ENCODE measurements around the gene BCL2L2.

BCL2L2 gene

DNA sequence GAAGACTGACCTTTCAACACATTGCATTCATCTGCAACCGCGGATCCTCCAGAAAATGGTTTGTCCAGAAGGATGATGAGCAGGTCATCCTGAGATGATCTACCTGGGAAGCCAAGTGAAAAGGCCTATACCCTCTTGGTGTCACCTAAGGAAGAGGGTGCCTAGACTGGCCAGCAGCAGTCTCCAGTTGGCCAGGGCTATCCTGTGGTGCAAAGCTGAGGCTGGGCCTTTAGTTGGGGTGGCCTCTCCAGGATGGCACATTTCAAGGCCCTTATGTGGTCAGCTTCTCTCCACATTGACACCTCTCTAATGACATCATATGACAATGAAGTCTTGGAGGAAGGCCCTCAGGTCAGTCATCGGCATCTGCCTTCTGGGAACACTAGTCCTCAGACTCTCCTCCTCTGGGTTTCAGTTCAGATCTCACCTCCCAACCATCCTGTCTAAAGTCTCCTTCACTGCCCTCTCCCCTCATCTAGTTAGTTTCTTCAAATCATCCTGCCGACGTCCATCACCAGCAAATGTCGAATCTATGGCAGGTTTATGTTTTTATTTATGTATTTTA lies 49.3 kb downstream of the BCL2L2 start:
- DNase-seq (ENCODE audit: low read depth in 2 of 2), result no peak

DNA sequence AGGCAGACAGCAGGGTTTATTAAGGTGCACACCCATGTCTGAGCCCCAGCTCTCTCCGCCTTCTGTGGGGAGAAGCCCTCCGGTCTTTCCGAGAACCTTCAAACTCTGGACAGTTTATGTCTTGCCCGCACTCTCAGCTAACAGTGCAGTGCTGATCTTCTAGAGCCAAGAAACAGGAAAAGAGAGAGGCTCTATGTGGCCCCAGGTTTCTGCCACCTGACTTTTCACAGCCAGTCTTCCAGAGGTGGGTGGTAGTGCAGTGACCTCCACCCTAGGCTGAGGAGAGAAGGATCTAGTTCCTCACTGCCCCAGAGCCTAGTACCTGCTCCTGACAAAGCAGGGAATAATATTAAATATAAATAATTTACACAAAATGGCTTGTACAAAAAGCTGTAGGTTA lies 50.0 kb downstream of the BCL2L2 start:
- no peak for DNase-seq (ENCODE audit: low read depth in 2 of 2)

DNA sequence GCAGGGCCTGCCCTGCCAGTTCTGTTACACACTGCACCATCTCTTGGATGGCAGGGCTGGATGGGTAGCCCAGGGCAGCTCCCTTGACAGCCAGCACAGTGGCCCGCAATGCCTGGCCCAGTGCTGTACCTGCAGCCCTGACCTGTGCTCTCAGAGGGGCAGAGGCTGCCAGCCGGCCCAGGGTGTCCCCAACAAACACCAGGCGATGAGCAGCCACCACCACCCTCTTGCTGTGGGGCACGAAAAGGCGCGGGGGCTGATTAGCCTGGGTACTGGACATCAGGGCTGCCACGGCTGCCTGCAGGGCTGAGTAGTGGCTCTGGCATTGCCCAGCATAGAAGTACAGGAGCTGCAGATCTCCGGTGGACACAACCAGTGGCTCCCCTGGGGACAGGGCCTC lies 50.6 kb downstream of the BCL2L2 start:
- no peak for DNase-seq (ENCODE audit: low read depth in 2 of 2)

DNA sequence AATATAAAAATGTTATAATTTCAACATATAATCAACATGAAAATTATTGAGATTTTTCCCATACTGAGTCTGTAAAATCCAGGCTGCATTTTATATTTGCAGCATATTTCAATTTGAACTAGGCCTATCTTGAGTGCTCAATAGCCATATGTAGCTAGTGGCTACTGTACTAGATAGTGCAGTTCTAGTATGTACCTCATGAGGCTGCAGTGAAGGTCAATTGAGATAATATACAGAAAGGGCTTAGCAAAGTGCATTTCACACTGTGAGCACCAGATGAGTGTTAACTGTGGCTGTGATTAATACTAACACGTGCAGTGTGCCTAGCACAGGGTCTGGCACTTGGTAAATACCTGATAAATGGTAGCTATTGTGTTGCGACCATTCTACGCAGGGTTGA lies 51.4 kb downstream of the BCL2L2 start:
- DNase-seq (ENCODE audit: low read depth in 2 of 2), result no peak

DNA sequence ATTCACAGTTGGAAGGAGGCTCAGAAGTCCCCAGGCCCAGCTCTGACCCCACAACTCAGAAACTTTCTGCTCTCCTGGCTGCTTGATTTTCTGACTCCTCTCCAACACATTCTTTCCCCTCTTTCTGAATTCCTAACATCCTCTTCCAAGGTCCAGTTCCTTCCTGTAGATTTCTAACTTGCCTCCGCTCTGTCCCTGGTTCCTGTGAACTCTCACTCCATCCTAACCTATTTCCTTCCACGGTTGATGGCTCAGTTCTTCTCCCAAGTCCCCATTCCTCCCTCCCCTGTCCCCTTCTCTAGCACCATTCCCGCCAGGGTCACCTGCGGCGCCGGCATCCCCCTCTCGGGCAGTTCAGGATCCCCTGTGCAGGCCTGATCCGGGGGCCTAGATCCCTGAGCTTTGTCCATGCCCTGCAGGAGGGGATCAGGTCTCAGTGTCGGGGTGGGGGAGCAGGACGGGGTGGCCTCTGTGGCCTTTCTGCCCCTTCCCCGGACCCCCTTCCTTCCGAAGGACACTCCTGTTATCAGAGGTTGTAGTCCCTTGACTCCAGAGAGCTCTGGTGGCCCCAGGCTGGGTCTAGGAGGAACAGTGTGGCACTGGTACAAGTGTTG lies 52.0 kb downstream of the BCL2L2 start:
- no peak for DNase-seq (ENCODE audit: low read depth in 2 of 2)

DNA sequence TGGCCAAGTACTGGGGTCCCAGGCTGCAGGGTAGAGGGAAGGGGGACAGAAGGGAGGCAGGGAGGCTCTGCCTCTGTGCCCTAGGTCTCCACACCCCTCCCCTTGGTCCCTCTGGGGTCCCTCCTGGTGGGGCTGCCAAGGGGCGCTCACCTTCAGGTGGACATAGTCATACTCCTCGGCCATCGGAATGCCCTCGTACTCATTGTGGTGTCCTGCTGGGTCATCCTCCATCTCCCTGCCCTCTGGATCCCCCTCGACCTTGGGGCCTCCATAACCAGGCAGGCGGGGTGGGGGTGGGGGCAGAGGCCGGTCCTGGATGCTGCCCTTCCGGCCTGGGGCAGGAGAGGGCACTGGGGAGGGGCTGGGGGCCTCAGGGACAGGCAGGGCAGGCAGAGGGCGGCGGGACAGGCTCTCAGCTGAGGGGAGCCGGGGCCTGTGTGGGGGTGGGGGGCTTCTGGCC lies 52.6 kb downstream of the BCL2L2 start:
- no peak for DNase-seq (ENCODE audit: low read depth in 2 of 2)

DNA sequence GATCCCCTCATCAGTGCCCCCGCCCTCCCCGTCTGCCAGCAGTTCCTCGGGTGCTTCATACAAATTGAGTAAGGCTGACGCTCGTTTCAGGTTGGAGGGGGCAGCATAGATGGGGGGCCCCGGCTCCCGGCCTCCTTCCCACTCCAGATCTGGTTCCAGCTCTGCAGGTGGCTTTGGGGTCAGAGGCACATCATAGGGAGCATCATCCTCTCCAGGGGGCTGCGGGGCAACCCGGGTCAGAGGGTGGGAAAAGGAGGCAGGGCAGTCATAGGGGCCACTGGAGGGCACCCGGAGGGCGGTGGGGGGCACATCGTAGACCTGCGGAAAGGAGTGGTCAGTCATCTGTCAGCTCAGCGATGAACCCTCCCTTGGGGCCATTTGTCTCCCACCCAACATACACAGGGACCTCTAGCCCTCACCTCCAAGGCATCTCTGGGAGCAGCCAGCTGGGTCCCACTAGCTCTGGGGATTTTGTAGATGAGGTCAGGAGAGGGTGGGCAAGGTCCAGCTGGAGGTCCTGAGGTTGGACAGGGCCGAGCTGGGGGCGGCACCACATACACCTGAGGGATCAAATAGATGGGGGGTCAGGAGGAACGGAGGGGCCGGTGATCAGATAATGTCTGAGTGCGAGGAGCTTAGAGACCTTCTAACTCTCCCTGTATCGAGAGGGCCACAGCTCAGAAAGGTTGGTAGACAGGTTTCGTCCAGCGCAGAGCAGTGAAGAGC lies 53.3 kb downstream of the BCL2L2 start:
- no peak for DNase-seq (ENCODE audit: low read depth in 2 of 2)

DNA sequence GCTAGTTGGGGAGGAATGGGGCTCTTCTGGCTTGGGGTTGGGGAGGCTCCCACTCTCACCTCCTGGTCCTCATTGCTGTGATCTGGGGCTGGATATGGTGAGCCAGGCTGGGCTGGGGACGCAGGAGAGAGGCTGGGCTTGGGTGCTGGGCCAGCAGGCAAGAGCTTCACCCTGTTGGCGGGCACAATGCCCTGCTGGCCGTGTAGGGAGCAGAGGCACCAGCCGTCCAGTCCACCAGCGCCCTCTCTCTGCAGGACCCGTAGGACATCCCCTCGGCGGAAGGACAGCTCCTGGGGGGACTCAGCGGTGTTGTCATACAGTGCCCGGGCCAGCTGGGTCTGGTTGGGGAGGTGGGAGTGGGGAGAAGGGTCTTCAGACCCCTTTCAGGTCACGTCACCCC lies 53.9 kb downstream of the BCL2L2 start:
- DNase-seq (ENCODE audit: low read depth in 2 of 2), result no peak

DNA sequence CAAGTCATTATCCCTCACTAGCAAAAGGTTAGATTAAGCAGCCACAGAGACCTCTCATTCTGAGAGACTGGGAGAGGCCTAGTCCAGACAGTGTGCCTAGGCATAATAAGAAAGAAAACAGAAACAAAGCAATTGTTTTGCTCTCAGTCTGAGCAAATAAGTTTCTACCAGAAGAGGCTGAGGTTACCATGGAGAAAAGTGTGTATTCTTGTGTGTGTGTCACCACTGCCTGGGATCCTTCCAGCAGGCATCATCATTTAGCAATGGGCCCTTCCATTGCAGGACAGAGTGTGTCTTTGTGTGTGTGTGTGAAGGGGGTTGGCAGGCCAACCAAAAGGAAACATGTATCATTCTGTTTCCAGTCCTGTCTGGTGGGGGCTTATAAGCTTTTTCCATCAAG lies 54.7 kb downstream of the BCL2L2 start:
- no peak for DNase-seq (ENCODE audit: low read depth in 2 of 2)

Data from stimulated activated CD4-positive, alpha-beta T cell treated with anti-CD3 and anti-CD28 coated beads, Interleukin-15, amount 100 ng/mL, for 48 hours (primary cell).